Measurements from ENCODE around the gene COL3A1. TPM values are rescaled to one million over a fixed set of nuclear protein-coding genes. Genes with fewer than 3 reads are reported as not detected.

Gene COL3A1
- total and polyA plus RNA-seq, 2 of the 8 experiments (the other 6 are each of a cell fraction or from before 2014, with no cell fraction given): 0.07 to 0.11 TPM

GRCh38 chr2:189049709-189050164 lies 75.6 kb downstream of the COL3A1 start:
- ChIA-PET CTCF (ENCODE audit: partially characterized antibody) (no interaction called here), POLR2A (ENCODE audit: partially characterized antibody) (no interaction called here)
- no peaks in the 10 kb centered on the region for H4K20me1 ChIP-seq (replicated peaks in 1 of 2; ENCODE audit: control insufficient read depth in 1 of 2, insufficient read depth in 2 of 2, low read length in 2 of 2)
- H2BK15ac ChIP-seq (ENCODE audit: low read length): no peak overlapping the region
- H3K18ac ChIP-seq (ENCODE audit: extremely low read depth, low read length): no peak overlapping the region
- no peak overlapping the region for H4K5ac ChIP-seq (ENCODE audit: insufficient read length, low read depth, low read length)
- no peaks in the 10 kb centered on the region for H3K27me3 ChIP-seq (replicated peaks in 1 of 4; ENCODE audit: control insufficient read depth in 3 of 4, extremely low read depth in 1 of 4, insufficient read depth in 3 of 4, low read length in 3 of 4)
- H4K8ac ChIP-seq (ENCODE audit: extremely low read depth, insufficient read depth, low read length): no peak overlapping the region
- H3K23me2 ChIP-seq (ENCODE audit: low read depth, low read length): no peaks in the 10 kb centered on the region
- H3K4me2 ChIP-seq (ENCODE audit: insufficient read depth in 1 of 2, low read depth in 2 of 2, low read length in 2 of 2): no peak overlapping the region
- no peak overlapping the region for H3K14ac ChIP-seq (ENCODE audit: insufficient read length)
- no peak for FAIRE-seq
- no peak overlapping the region for H2AFZ ChIP-seq (ENCODE audit: low read length)
- DNase-seq (ENCODE audit: low read depth in 1 of 2, low spot score in 2 of 2): no peak
- no peak overlapping the region for H2BK120ac ChIP-seq (replicated peaks; ENCODE audit: low read depth, low read length)
- no peaks in the 10 kb centered on the region for H3K9me3 ChIP-seq (ENCODE audit: insufficient read depth in 2 of 2, low read depth in 1 of 2, low read length in 1 of 2)
- no peak overlapping the region for H2BK12ac ChIP-seq (ENCODE audit: low read depth, low read length)
- no peak overlapping the region for H2AK5ac ChIP-seq (ENCODE audit: low read depth, low read length)
- H3K36me3 ChIP-seq (ENCODE audit: control insufficient read depth in 2 of 4, insufficient read depth in 4 of 4, low read length in 3 of 4): no peaks in the 10 kb centered on the region
- no peak overlapping the region for H3K56ac ChIP-seq (replicated peaks; ENCODE audit: insufficient read length, low read depth, low read length)
- H3K79me2 ChIP-seq (ENCODE audit: control insufficient read depth in 1 of 2, insufficient read depth in 2 of 2, low read length in 2 of 2): no peaks in the 10 kb centered on the region
- TF ChIP-seq TCF12 (IDR thresholded peaks at IDR 0.05; ENCODE audit: low read depth, low read length) (no peak), RNF2 (IDR thresholded peaks at IDR 0.05; ENCODE audit: borderline replicate concordance, low read depth, low read length, missing control alignments, poor library complexity, severe bottlenecking) (no peak), TAF1 (IDR thresholded peaks at IDR 0.05; ENCODE audit: low read depth, low read length) (no peak), KDM5A (IDR thresholded peaks at IDR 0.05; ENCODE audit: low read length) (no peak), NRF1 (IDR thresholded peaks at IDR 0.05; ENCODE audit: low read depth, low read length) (no peak), TBP (IDR thresholded peaks at IDR 0.05; ENCODE audit: low read depth, low read length) (no peak), PHF8 (conservative IDR thresholded peaks at IDR 0.05; ENCODE audit: low read depth, low read length) (no peak), BRCA1 (IDR thresholded peaks at IDR 0.05; ENCODE audit: low read depth, low read length) (no peak), ZNF274 (IDR thresholded peaks at IDR 0.05; ENCODE audit: borderline replicate concordance, extremely low read depth, low read length) (no peak), EP300 (IDR thresholded peaks at IDR 0.05; ENCODE audit: borderline replicate concordance in 1 of 2, low read depth in 2 of 2, low read length in 2 of 2) (no peak), RAD21 (IDR thresholded peaks at IDR 0.05 in 1 of 2, conservative IDR thresholded peaks at IDR 0.05 in 1 of 2; ENCODE audit: low read depth in 2 of 2, low read length in 2 of 2) (no peak), POLR2A (IDR thresholded peaks at IDR 0.05; ENCODE audit: control extremely low read depth in 1 of 2, low read depth in 2 of 2, low read length in 2 of 2) (no peak), CHD1 (IDR thresholded peaks at IDR 0.05; ENCODE audit: low read depth, low read length) (no peak), FOSL1 (IDR thresholded peaks at IDR 0.05; ENCODE audit: insufficient read depth, low read depth, low read length) (no peak), SIN3A (conservative IDR thresholded peaks at IDR 0.05 in 1 of 2, IDR thresholded peaks at IDR 0.05 in 1 of 2; ENCODE audit: low read depth in 1 of 2, low read length in 2 of 2) (no peak)
- H3K4me1 ChIP-seq (replicated peaks in 1 of 4; ENCODE audit: control insufficient read depth in 3 of 4, insufficient read depth in 4 of 4, low read length in 3 of 4): no peaks in the 10 kb centered on the region
- H2BK20ac ChIP-seq (ENCODE audit: low read length): no peak overlapping the region
- H3K4ac ChIP-seq (replicated peaks; ENCODE audit: insufficient read length, low read depth, low read length): no peak overlapping the region
- H3K27ac ChIP-seq (ENCODE audit: low read depth, low read length): no peak overlapping the region
- H2BK5ac ChIP-seq (ENCODE audit: low read depth, low read length): no peak overlapping the region
- no peak overlapping the region for H3K4me3 ChIP-seq (ENCODE audit: extremely low read depth in 1 of 4, insufficient read depth in 2 of 4, low read depth in 3 of 4, low read length in 4 of 4)
- H3K23ac ChIP-seq (ENCODE audit: insufficient read length): no peak overlapping the region
- H3K79me1 ChIP-seq (ENCODE audit: low read depth, low read length): no peaks in the 10 kb centered on the region
- H4K91ac ChIP-seq (replicated peaks; ENCODE audit: insufficient read length, low read length): no peak overlapping the region
- WGBS, 2 experiments (ENCODE audit: extremely low coverage in 1 of 2, insufficient coverage in 1 of 2, insufficient read length in 1 of 2, insufficient replicate concordance in 2 of 2, low coverage in 1 of 2, low lambda C conversion rate in 2 of 2, missing lambda C conversion rate in 1 of 2): 96% methylated on average over 1 of the region's 1 CpG; no CpG with 5 or more reads in 1 of the 2 experiments
- H3K9ac ChIP-seq (replicated peaks in 1 of 4; ENCODE audit: extremely low read depth in 1 of 4, low read depth in 3 of 4, low read length in 3 of 4): no peak overlapping the region

All from H1 (cell line).